Stimulated activated CD8-positive, alpha-beta memory T cell treated with anti-CD3 and anti-CD28 coated beads, Interleukin-4, amount 100 ng/mL, for 24 hours (primary cell): Measurements from ENCODE around the gene PCSK7.
"Not testable (repeated sequence)": the region's sequence is repeated elsewhere in the genome, so short reads cannot be mapped to it uniquely, and the experiment has no call there.

ENCODE experiments used
- DNase-seq: peaks from one replicate; pipeline ENCODE4 v3.0.0-alpha.2; 2020; ENCODE audit warnings: low read depth

Gene PCSK7

DNA sequence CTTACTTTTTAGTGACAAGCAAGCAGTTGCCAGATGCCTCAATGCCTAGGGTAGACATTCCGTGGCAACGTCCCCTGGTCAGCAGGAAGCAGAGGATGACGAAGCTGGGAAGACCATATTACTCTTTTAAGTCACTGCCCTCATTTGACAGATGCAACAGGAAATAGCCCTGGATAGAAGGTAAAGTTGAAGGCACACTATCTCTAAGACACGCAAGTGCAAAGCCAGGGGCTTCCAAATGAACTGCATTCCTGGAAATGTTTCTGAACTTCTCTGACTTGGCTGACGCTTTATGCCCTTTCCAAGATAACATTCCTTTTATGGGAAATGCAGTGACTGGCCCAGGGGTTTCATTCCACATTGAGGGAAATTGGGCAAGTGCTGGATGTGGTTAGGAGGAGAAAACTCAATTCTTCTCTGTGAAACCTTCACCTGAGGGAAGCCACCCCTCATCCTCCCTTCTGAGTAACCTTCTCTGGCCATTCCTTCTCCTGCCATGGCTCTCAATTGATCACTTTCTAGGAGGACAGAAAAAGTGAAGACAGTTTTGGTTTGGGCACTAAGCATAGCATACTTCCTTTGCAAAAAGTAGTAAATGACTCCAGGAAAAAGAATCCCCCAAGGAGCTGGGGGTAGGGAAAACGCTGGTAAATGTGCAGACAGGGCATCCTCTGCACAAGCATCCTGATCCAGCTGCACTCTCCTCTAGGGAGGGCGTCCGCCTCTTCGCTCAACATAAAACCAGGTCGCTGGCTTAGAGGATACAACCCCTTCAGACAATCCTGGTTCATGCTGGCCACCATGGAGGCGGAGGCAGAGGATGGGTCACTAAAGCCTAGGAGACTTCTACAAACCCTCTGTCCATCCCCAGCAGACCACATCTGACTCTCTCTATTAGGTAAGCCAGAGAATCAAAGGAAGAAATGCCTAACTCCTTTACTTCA is 14.5 kb downstream of the PCSK7 start:
- DNase-seq: no peak

DNA sequence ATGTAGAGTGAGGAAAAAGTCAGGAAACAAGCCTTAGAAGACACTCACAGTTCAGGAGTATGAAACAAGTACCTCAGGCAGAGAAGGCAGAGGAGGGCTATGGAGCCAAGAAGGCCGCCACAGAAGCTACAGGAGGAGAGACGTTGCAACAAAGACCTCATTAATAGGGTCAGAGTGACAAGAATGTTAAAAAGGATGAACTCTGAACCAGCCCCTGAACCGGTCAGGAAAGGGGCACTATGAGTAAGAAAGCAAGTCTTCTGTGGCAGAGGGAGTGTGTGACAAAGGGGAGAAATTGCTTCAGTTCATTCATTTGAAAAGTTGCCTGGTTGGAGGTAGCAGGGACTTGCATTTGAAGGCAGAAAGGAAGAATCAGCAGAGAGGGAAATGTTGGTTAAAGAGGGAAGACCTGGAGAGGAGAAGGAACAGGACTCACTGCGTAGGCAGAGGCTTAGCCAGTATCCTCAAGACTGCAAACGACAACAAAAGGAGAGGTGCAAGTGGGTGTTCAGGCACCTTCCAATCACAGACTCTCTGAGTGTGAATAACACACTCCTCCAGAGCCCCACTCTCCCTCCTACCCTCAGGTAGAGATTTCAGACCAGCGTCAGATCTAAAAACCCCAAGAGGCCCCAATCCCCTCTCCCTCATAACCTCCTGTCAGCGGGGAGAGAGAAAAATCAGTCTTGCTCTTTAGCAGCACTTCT is 17.3 kb downstream of the PCSK7 start:
- no peak for DNase-seq

DNA sequence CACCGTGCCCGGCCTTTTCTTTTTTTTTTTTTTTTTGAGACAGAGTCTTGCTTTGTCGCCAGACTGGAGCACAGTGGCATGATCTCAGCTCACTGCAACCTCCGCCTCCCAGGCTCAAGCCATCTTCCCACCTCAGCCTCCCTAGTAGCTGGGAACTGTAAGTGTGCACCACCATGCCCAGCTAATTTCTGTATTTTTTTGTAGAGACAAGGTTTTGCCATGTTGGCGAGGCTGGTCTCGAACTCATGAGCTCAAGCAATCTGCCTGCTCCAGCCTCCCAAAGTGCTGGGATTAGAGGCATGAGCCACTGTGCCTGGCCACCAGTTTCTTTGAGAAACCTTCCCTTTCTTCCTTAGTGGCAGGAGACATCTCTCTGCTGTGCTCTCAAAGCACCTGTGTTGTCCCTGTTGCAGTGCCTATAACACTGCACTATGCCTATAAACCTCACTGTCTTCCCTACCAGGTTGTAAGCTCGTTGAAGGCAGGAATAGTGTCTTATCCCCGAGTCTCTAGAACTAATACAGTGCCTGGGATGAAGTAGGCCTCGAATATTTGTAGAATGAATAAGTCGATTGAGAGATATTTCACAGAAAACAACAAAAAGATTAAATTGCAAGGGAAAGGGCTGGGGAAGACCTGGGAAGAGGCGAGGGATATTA is 19.0 kb downstream of the PCSK7 start:
- DNase-seq: no peak

DNA sequence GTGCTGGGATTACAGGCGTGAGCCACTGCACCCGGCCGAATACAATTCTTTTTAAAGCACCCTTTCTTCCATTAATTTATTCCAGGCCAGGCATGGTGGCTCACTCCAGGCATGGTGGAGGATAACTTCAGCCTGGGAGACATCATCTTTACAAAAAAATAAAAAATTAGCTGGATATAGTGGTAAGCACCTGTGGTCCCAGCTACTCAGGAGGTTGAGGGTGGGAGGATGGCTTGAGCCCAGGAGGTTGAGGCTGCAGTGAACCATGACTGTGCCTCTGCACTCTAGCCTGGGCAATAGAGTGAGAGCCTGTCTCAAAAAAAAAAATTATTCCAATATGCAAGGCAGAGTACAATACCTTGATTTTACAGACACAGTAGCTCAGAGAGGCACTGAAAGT is 21.3 kb downstream of the PCSK7 start:
- no peak for DNase-seq

DNA sequence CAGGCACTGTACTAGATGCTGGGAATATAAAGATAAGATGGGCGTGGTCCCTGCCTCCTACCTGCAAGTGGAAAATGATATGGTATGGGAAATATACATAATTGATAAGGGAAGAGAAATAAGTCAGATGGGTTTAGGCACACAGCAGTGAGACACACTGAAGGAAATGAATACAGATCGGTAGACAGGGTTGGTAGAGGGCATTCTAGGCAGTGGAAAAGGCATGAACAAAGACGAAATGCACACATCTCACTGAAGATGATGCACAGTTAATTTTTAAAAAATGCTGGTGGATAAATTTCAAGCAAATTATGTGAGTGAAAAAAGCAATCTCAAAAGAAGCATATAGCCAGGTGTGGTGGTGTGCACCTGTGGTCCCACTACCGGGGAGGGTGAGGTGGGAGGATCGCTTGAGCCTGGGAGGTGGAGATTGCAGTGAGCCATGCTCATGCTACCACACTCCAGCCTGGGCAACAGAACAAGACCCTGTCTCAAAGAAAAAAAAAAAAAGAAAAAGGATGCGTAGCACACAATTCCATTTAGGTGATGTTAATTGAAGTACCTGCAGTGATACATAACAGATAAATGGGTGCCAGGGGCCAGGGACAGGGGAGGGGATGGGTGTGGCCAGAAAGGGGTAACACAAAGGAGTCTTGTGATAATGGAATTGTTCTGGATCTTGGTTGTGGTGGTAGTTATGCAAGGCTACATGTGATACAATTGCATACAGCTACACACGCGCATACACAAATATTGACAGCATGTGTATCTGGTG is 22.3 kb downstream of the PCSK7 start:
- not testable (repeated sequence) for DNase-seq

DNA sequence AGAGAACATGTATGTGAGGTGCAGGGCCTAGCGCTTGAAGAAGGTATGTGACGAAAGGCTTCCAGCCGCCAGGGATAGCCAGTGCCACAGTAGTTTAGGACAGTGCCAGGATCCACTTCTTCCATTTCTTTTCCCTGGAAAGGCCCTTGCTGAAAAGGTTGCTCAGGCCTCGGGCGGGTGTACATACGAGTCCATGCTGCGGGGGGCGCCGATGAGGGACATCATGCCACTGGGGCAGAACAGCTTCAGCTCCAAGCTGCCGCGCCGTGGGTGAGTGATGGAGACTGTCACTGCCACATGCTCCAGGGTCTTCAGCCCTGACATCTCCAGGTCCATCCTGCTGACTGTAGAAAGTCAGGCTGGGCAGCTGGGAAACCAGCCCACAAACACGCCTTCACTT is 23.2 kb downstream of the PCSK7 start:
- DNase-seq: not testable (repeated sequence)

DNA sequence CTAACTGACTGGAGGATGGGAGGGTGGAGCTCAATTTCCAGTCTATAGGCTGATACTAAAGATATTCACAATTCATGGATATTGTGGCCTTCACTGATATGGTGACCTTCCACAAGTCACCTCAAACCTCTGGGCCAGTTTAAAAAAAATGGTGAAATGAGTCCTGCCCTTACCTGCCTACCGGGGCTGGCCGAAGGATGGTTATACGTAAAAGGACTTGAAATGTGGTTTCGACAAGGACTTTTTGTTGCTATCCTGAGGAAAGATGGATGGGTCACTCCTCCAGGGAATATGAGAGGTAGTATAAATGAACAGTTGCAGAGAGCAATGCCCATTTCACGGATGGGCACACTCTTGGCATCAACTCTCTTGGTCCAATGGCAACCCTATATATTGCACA is 24.4 kb downstream of the PCSK7 start:
- DNase-seq: not testable (repeated sequence)

DNA sequence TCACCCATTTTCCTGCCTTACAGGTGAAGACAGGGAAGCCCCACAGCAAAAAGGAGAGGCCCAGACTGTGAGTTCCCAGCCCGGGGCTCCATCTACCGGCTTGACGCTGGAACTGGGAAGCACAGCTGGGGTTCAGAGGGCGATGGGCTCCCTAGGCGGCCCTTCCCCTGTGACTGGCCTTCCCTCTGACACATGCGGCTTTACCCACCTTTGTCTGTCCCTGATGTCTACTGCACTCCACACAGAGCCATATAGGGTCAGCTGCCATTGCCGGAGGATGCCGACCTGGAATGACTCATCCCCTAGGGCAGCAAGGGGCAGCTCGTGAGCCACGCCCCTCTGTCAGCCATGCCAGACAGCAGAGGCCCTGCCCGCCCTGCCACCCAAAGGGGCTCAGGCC is 25.0 kb downstream of the PCSK7 start:
- DNase-seq: not testable (repeated sequence)

DNA sequence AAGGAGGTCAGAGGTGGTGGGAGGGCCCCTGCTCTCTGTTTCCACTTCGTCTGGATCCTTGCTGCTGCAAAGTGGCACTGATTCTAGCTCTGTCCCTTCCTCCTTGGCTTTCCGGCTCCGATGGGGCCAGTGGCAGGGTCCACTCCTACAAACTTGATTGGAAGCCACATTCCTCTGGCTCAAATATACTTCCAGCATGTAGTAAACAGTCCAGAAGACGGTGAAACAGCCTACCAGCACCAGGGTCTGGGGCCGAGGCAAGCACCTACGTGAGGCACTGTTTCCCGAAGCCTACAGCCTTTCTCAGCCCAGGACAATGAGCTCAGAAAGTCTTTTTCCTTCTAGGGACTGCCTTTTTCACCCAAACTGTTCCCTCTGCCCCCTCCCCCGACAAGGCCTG is 25.8 kb downstream of the PCSK7 start:
- DNase-seq: not testable (repeated sequence)

DNA sequence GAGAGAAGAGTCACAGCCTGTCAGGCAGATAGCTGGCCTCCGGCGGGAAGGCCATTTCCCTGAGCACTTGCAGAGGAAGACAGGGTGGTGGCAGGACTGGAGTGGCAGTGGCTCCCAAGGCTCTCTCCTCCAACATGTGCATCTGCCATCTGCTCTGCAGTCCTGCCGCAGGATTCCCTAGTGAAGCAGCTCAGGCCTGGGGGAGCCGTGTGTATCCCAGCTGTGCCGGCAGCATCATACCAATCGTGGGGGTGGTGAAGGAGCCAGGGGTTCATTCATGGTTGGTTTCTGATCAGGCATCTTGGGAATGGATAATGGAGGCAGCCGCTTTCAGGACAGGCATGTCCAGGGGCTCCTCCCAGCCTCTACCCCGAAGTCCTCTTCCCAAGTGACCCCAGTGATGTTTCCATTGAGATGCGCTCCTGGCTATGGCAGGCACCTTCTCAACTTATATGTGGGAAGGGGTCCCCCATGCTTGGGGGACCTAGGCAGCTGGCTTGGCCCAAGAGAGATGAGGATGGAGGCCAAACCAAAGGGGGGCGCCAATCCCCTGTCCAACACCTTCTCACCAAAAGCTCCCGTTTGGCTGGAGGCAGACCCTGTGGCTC is 26.6 kb downstream of the PCSK7 start:
- no peak for DNase-seq

DNA sequence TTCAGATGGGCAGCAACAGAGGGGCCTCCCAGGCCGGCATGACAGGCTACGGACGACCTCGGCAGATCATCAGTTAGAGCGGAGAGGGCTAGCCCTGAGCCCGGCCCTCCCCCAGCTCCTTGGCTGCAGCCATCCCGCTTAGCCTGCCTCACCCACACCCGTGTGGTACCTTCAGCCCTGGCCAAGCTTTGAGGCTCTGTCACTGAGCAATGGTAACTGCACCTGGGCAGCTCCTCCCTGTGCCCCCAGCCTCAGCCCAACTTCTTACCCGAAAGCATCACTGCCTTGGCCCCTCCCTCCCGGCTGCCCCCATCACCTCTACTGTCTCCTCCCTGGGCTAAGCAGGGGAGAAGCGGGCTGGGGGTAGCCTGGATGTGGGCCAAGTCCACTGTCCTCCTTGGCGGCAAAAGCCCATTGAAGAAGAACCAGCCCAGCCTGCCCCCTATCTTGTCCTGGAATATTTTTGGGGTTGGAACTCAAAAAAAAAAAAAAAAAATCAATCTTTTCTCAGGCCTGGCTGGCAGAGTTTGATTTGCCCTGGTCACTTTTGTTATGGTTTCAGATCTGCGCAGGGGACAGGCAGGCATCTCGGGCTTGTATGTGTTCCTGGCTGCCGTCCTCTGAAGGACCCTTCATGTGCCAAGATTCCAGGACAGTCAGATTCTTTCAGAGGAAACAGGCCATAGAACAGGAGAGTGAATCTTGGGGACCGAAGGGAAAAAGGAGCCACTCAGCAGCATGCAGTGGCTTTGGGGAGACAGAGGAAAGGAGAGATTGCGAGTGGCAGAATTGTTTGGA is 27.4 kb downstream of the PCSK7 start:
- no peak for DNase-seq

DNA sequence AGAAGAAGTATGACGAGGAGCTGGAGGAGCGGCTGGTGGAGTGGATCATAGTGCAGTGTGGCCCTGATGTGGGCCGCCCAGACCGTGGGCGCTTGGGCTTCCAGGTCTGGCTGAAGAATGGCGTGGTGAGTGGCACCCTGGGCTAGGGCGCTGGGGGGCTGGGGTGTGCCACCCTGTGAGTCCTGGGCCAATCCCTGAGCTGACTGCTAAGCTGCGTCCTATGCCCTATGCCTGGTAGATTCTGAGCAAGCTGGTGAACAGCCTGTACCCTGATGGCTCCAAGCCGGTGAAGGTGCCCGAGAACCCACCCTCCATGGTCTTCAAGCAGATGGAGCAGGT is 28.8 kb downstream of the PCSK7 start:
- DNase-seq: no peak

DNA sequence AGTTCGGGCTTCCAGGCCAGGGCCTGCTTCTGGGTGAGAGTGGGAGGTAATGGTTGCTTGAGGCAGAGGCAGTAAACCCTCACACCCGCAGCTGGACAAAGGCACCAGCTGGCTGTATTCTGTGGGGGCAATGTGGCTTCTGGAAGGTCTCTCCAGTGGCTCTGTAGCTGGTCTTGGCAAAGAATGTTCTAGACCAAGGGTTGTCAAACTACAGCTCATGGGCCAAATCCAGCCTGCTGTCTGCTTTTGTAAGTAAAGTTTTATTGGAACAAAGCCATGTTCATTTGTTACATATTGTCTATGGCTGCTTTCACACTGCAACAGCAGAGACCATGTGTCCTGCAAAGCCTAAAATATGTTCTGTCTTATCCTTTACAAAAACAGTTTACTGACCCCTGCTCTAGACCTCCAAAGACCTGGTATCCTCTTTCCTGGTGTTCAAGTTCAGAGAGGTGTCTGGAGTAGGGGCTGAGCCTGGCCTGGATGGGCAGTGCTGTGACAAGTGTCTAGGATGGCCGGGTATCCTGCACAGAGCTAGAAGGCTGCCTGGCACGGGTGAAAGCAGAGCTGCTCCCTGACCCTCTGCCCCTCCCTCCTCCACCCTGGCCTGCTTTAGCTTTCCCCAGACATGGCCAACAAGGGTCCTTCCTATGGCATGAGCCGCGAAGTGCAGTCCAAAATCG is 29.3 kb downstream of the PCSK7 start:
- no peak for DNase-seq

DNA sequence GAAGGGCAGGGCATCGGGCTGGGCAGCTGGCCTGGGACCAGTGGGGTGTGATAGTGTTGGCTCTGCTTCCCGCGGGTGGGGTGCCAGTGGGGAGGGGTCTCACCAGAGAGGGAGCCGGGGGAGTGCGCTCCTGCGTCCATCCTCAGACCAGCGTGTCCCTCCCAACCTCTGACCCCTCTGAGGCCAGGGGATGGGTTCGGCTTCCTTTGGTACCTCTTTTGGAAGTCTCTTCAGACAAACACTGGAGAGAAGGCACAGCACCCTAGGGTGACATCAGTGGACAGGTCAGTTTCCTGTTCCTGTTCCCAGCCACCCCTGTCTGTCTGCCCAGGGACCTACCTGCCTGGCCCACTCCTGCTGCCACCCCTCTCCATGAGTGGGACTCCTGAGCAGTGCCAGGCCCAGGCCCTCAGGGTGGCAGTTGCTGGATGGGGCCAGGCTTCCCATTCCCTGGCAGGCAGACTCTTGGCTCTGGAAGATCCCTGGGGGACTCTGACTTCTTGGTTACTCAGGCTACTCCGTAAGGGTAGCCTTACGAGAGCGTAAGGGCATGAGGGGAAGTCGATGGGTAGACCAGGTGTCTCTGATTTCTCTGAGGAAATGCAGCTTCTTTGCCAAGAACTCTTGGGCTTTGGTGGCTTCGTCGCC is 30.1 kb downstream of the PCSK7 start:
- DNase-seq: no peak

DNA sequence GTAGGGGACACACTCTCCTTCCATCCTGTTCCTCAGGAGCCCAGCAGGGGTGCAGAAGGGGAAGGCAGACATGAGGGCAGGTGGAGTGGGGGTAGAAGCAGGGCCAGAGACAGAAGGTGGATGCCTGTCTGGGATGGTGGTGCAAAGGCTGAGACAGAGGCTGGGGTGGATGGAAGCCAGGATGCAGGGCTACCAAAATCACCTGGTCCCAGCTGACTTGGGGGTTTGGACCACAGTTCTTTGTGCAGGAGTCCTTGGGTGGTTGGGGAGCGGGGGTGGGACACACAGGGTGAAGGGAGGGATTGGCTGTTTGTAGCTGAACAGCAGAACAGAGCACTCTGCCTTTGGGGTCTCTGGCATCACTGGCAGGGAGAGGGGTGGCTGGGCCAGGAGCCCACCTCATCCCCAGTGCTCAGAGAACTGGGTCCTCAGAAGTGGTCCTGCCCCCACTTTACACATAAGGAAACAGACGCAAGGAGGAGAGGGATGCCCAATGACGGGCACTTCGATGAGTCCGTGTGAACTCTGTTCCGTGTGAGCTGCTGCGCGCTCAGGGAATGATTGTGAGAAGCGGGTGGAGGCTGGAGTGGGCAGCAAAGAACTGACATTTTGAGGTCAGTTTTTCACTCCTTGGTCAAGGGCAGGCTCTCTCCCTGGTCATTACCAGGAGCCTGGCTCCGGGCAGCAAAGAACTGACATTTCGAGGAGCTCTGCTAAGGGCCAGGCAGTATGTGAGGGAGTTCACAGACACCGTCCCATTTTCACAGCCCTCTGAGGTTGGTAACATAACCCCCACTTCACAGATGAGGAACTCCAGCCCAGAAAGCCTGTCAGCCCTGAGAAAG is 30.8 kb downstream of the PCSK7 start:
- DNase-seq: no peak

DNA sequence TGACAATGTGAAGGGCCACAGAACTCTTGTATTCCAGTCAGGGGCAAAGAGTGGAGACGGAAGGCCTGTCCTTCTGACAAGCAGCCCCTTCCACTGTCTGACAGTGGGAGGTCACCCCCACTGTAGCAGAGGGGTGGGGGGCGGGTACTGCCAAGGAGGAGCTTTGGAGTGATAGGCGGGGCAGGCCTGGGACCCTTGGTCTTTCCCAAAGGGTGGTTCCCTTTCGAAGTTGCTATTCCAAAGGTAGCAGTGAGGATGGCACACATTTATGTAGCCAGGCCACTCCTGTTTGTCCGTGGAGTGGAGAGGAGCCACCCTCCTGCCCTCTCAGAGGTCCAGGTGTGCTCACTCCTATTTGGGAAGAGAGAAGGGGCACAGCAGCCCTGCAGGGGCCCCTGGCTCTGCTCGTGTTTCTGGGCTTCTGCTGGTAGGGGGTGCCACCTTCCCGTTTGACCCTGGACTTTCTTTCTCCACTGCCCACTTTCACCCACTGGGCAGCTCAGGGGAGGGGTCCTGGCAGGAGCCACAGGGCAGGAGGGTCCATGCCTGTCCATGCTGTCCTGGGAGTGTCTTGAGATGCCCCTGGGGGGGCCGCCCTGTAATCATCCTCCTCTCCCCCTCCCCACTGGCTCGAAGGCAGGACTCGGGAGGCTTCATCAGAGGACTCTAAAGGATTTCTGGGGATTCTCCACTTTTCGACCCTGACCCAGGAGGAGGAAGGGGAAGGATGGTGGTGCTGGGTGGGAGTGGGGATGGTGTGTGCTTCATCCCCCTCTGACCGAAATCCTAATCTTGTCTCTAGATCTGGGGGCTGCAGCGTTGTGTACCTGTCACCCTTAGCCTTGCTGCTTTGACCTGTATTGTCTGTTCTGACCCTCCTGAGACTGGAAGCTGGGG is 31.7 kb downstream of the PCSK7 start:
- no peak for DNase-seq

DNA sequence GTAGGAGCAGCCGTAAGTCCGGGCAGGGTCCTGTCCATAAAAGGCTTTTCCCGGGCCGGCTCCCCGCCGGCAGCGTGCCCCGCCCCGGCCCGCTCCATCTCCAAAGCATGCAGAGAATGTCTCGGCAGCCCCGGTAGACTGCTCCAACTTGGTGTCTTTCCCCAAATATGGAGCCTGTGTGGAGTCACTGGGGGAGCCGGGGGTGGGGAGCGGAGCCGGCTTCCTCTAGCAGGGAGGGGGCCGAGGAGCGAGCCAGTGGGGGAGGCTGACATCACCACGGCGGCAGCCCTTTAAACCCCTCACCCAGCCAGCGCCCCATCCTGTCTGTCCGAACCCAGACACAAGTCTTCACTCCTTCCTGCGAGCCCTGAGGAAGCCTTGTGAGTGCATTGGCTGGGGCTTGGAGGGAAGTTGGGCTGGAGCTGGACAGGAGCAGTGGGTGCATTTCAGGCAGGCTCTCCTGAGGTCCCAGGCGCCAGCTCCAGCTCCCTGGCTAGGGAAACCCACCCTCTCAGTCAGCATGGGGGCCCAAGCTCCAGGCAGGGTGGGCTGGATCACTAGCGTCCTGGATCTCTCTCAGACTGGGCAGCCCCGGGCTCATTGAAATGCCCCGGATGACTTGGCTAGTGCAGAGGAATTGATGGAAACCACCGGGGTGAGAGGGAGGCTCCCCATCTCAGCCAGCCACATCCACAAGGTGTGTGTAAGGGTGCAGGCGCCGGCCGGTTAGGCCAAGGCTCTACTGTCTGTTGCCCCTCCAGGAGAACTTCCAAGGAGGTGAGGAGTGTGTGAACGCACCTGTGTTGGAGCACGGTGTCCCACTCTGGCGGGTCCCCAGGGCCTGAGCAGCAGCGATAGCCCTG is 32.6 kb downstream of the PCSK7 start, which contains the start of gene TAGLN:
Gene TAGLN, plus strand, starts transcription at position 318 of the 863 bp plus-strand sequence. CDS start 3,644 bp downstream, outside the sequence.
- no peak for DNase-seq
